ENCODE data around the gene DMD.
A peak's percentile ranks its signal among the peaks of the same experiment; 100 is the strongest.
"Not testable (repeated sequence)": the region's sequence is repeated elsewhere in the genome, so short reads cannot be mapped to it uniquely, and the experiment has no call there.

Gene DMD

DNA sequence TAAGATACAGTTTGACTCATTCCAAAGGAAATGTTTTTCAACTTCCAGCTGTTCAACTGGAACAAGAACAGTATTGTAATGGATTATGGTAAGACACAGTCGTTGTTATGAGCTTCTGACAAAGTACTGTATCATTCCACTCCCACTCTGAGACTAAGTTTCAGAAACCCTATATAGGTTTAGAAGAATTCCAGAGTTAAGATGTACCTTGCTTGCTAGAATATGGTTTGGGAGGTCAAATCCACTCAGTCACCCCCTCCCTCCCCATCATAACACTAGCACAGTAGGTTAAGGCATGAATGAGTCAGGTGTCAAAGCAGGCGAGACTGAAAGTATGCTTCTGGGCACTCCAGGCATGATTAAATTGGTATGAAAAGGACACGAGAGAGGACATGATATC lies 339.7 kb downstream of the DMD start:
- intact Hi-C loops (cut with DNase I): no loop called here
- no peak for DNase-seq

DNA sequence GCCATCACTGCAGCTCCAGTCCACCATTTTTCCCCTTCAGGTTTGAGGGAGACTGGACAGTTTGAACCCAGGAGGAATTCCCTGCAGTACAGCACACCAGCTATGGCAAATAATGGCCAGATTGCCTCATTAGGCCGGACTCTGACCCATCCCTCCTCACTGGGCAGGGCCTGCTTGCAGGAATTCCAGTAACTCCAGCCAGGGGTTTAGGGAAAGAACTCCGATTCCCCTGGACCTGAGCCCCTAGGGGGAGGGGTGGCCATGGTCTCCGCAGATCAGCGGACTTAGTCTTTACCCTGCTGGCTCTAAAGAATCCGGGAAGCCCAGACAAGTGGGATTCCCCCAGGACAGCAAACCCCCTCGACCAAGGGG lies 342.8 kb downstream of the DMD start:
- no peak for DNase-seq
- intact Hi-C loops (cut with DNase I): no loop called here

DNA sequence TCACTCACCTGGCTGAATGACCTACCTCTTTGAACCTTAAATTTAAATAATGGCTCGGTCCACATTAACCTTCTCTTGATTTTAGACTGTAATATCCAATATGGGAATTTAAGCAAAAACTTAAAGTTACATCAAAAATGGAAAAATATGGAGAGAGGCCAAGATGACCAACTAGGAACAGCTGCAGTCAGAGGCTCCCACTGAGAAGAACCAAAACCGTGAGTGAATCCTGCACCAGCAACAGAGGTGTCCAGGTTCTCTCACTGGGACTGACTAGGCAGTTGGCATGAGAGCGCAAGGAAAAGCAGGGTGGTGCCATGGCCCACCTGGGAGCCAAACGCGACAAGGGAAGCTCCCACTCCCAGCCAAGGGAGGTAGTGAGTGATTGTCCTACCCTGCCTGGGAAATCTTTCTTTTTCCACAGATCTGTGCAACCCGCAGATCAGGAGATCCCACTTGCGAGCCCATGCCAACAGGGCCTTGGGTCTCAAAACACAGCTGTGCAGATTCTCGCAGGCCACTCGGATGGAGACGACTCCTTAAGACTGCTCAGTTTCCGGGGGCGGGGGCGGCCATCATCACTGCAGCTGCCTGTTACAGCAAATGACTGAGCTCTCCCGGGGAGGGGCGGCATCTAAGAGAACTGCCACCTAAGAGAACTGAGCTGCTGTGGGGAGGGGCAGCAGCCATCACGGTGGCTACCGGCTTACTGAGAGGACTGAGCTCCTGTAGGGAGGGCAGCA lies 343.4 kb downstream of the DMD start:
- intact Hi-C loops (cut with DNase I): no loop called here
- DNase-seq: peak in 2 of 10 donors; percentile 71 to 79

DNA sequence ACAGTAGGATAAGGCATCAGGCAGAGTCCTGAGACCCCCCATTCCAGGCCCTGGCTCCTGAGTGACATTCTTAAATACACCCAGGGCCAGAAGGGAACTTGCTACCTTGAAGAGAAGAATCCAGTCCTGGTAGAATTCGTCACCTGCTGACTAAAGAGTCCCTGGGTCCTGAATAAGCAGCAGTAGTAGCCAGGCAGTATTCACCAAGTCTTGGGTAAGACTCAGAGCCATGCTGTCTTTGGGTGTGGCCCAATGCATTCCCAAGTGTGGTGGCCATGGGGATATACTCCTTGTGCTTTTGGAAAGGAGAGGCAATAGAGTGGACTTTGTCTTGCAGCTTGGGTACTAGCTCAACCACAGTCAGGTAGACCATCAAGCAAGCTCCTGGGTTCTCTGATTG lies 359.1 kb downstream of the DMD start:
- intact Hi-C loops (cut with DNase I): no loop called here
- DNase-seq: no peak

DNA sequence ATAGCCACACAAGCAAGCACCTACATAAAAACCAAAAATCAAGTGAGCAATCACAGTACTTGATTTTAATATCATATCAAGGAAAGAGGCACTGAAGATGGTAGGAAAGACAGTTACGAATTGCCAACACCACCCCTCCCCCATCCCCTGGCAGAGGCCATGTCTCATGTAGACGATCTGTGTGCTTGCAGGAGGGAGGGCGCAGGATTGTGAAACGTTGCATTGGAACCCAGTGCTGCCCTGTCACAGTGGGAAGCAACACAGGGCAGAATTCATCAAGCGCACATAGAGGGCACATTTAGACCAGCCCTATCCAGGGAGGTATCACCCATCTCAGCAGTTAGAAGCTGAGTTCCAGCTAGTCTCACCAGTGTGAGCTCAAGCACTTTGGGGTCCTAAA lies 359.8 kb downstream of the DMD start:
- intact Hi-C loops (cut with DNase I): no loop called here
- DNase-seq: no peak

DNA sequence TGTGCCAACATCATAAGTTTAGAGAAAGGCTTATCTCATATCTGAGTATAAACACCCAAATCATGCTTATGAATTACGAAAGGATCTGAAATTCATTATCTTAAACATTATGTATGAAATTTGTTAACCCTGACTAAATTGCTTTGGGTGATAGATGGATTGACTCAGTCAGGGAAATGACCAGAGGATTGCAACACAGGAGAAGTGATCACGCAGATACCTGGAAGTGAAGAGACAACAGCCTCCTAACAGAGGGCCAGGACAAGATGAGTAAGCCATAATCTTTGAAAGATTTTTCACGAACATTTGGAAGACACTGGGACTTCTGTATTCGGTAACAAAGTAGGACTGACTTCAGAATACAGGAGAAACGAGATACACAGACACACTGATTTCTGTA lies 363.4 kb downstream of the DMD start:
- intact Hi-C loops (cut with DNase I): no loop called here
- DNase-seq: no peak

DNA sequence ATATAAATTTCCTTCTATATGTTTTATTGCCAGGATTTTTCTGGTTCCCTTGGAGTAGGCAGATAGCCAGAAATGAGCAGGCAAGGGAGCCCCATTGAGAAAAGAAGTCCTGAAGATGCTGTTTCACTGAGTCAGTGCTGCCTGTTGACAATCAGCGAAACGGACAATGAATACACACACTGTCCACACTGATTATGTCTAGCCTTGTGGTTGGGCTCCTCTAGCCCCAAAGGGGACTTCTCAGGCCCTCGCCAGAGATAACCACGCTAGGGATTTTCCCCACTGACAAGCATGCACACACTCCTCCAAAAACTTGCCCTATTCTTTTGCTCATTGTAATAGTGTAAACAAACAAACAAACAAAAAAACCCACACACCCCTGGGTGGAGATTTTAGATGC lies 369.3 kb downstream of the DMD start:
- DNase-seq: no peak
- intact Hi-C loops (cut with DNase I): no loop called here

DNA sequence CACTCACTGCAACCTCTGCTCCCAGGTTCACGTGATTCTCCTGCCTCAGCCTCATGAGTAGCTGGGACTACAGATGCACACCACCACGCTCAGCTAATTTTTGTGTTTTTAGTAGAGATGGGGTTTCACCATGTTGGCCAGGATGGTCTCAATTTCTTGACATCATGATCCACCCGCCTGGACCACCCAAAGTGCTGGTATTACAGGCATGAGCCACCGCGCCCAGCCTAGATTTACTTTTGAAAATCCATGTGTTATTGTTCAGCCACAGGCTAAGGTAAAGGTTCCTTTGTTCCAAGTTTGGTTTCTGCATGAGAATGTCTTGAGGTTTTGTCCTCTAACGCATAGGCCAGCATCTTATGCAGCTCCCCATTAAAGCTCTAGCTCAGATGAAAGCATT lies 371.6 kb downstream of the DMD start:
- intact Hi-C loops (cut with DNase I): no loop called here
- no peak for DNase-seq

DNA sequence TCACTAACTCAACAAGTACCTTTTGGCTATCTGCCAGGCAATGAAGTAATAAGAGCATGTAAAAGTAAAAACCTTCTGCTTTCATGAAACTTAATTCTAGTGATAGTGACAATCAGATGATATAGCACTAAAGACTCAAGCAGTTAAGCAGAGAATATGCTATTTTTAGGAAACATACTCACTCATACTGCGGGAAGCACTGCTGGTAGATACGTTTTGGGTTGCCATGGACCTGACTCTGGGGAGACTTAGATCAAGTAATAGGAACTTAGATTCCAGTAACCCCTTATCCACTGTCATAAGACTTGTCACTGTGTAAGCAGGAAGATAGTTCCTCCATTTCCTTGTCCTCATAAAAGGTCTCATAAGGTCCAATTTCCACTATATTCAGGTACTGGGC lies 386.3 kb downstream of the DMD start:
- no peak for DNase-seq
- intact Hi-C loops (cut with DNase I): no loop called here

DNA sequence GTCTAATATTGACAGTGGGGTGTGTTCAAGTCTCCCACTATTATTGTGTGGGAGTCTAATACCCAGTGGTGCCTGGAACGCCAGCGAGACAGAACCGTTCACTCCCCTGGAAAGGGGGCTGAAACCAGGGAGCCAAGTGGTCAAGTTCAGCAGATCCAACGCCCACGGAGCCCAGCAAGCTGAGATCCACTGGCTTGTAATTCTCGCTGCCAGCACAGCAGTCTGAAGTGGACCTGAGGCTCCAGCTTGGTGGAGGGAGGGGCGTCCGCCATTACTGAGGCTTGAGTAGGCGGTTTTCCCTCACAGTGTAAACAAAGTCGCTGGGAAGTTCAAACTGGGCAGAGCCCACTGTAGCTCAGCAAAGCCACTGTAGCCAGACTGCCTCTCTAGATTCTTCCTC lies 407.3 kb downstream of the DMD start:
- intact Hi-C loops (cut with DNase I): no loop called here

DNA sequence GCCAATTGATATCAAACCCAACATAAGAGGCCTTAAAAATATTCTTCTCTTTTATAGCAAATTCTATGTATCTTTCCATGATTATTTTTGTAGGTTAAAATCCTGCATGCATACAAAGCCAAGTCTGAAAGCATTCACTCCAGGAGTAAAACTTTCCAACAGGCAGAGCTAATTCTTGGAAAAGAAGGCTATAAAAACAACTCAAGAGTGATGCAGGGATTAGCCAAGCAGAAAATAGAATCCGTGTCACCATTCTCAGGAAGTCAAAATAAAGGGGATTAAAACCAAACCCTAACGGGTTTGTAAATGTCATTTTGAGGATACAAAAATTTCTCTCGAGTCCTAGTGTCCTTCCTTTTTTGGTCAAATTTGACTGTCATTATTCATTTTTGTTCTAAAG lies 412.4 kb downstream of the DMD start:
- intact Hi-C loops (cut with DNase I): no loop called here
- no peak for DNase-seq

More for the DNA sequence above, 407.3 kb downstream of the DMD start:
- DNase-seq: peak in 2 of 10 donors; percentile 26 to 40

DNA sequence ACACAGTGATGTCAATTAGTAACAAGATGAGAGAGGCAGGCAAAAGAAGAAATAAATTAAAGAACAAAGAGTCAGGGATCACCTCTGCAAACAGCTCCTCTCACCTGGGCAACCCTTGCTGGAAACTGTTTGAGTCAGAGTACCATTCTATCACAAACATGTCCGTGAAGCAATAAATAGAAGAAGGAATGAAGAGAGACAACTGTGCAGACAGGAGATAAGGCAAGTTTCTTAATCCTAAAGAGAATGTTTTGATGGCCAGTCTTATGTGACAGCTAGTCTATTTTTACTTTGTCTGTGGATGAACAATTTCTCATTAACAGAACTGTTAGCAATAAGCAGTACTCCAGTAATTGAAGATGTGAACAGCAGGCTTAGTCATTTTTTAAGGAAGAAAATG lies 422.4 kb downstream of the DMD start:
- DNase-seq: no peak
- intact Hi-C loops (cut with DNase I): no loop called here

DNA sequence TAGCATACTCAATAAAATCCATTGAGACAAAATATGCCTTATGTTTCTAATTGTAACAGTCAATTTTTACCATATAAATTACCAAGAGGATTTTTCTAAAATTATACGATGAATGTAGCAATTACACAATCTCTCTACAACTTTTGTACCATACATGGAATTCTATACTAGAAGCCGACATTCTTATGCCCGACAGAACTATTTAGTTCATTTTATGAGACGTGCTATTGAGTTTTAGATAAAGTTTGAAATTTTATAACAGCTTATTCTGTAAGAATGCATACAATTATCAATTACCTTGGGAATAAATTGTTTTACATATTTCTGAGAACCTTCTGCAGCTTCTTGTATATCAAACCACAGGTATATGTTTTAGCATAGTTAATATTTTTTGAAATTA lies 431.2 kb downstream of the DMD start:
- DNase-seq: no peak
- intact Hi-C loops (cut with DNase I): no loop called here

DNA sequence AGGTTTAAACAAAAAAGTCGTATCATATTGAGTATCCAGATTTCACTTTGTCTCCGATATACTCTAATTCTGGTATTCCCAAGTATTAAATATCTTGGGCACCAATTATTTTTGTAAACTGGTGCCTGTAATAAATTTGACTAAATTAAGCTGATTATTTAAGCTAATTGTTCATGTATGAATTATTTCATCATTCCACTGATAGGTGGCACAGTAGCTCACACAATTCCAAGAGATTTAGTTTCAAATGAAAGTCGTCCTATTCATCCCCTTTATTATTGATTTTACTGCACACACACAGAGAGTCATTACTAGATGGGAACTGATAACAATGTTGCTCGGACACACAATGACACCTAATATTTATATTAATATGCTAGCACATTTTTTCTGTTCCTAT lies 432.4 kb downstream of the DMD start:
- intact Hi-C loops (cut with DNase I): loop anchor here (5.0 kb wide), 1 partner anchor 558 kb away; no protein-coding TSS in a partner anchor
- DNase-seq: no peak

DNA sequence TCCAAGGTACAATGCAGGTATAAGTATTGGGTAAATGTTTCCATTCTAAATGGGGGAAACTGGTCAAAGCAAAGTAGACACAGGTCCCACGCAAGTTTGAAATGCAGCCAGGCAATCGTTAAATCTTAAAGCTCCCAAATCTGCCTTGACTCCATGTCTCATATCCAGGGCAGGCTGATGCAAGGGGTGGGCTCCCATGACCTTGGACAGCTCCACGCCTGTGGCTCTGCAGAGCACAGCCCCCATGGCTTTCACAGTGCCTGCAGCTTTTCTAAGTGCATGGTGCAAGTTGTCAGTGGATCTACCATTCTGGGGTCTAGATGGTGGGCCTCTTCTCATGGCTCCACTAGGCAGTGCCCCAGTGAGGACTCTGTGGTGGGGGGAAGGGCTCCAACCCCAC lies 436.4 kb downstream of the DMD start:
- DNase-seq: peak in 1 of 10 donors; percentile 48
- intact Hi-C loops (cut with DNase I): loop anchor here (5.0 kb wide), 1 partner anchor 562 kb away; no protein-coding TSS in a partner anchor

DNA sequence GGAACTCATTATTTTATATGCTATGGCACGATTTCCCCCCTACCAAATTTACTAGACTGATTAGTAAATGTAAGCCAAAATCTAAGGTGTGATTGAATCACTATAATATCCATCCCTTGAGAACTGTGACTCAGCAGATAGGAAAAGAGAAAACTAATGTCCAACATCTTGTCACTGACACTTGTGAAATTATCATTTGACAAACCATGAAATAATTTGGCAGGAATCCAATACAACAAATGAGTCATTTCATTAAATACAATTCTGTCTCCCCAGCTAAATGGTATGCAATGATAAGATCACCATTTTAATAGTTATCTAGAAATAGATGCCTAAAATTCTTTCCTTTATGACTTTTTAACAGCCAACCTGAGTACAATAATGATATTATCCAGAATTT lies 462.3 kb downstream of the DMD start:
- DNase-seq: no peak
- intact Hi-C loops (cut with DNase I): no loop called here

DNA sequence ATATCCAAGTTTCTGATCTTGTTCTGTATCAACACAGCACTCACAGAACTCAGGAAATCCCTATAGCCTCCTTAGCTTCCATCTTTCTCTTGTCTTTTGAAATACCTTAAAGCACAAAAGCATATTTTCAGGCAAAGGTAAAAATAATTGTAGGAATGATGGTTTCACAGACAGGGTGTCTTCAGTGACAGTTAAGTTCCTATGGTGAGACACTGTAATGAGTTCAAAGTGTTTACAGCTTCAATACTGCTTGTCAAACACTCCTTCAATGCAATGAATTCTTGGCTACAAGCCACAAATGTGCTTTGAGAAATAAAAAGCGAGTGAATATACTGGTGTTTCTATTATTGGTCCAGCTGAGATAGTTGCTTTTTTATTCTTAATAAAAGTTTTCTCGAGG lies 466.0 kb downstream of the DMD start:
- DNase-seq: no peak
- intact Hi-C loops (cut with DNase I): no loop called here

DNA sequence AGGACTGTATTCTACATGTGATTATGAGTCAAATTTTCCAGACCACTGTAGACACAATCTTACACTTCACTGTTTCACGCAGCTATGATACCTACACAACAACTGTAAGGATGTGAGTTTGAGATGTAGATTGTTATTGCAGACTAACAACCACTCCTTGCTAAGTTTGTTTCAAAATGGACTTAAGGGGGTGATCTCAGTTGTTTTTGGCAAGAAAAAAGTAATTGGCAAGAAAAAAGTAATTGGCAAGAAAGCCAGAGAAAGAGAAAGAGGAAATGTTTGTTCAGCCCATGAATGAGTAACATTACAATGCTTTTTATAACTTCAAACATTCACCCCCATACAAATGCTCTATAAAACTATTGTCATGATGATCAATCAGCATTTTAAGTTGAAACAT lies 466.4 kb downstream of the DMD start:
- intact Hi-C loops (cut with DNase I): no loop called here
- DNase-seq: no peak

DNA sequence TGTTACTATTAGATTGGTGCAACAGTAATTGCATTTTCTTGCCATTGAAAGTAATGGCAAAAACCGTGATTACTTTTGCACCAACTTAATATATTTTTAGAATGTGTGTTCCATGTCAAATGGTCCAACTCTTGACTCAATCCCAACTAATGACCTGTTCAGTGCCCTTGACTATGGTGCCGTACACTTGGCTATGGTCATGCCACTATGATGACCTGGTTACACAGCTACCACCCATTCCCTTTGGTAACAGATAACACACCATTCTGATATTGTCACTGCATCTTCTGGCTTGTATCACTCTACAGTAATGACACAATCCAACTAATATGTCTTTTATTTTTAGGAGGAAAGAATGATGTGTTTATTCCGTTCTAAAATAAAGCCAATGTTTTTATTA lies 469.4 kb downstream of the DMD start:
- intact Hi-C loops (cut with DNase I): no loop called here

DNA sequence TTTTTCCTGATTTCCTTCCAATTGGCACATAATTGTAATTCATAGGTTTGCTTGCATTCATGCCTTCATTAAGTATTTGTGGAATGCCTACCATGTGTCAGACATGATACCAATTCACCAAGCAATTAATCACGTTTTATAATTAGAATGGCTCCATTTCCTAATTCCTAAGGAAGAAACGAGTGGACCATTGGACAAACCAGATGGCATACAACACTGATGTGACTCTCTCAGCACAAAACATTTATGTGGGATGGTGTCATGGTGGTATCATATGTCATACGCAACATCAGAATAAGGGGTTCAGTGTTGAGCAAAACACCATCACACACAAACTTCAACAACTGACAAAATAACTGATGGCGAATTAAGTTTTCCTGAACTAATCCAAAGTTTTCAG lies 502.8 kb downstream of the DMD start:
- no peak for DNase-seq
- intact Hi-C loops (cut with DNase I): no loop called here

More for the DNA sequence above, 469.4 kb downstream of the DMD start:
- no peak for DNase-seq

DNA sequence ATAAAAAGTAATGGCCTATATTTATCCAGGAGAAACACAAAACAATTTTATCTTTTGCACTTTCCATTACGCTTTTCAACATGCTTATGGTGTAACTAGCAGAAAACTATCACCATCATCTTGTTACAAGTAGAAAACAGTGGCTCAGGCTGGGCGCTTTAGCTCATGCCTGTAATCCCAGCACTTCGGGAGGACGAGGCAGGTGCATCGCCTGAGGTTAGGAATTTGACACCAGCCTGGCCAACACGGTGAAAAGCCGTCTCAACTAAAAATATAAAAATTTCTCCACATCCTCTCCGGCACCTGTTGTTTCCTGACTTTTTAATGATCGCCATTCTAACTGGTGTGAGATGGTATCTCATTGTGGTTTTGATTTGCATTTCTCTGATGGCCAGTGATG lies 506.0 kb downstream of the DMD start:
- peak in 2 of 10 donors; percentile 39 to 63 for DNase-seq
- intact Hi-C loops (cut with DNase I): not testable (repeated sequence)

DNA sequence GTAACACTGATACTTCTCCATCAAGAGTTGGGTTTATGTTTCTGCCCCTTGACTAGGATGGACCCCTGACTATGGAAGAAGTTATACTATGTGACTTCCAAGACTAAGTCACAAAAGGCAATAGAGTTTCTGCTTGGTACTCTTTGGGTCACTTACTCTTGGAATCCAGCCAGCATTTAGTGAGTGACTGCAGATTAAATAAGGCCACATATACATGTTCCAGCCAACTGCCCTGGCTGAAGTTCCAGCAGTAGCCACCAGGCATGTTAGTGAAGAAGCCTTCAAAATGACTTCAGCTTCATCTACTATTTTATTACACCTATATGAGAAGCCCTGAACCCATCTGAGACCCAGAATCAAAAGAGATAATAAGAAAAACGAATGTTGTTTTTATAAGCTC lies 524.0 kb downstream of the DMD start:
- DNase-seq: no peak
- intact Hi-C loops (cut with DNase I): no loop called here

DNA sequence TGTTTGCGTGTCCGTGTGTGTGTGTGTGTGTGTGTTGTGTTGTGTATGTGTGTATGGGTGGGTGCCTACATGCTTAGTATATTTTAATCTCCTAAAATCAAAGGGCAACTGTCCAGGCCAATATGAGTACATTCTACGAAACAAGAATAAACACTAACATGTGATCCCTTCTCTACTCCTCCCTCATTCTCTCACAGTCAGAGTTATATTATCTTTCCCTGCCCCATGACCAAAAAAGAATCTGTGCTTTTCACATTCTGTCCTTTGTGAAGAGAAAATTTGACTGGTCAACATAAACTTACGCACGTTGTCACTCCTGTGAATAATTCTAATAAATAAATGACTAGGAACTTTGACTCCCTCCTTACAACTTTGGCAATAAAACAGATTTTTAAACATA lies 532.9 kb downstream of the DMD start:
- no peak for DNase-seq
- intact Hi-C loops (cut with DNase I): no loop called here

All from posterior cingulate gyrus (tissue), 11 donors.